Gastrocnemius medialis (tissue), 4 donors: ENCODE results near the gene LMLN. TPM values are rescaled to one million over a fixed set of nuclear protein-coding genes. Genes with fewer than 3 reads are reported as not detected.

Source experiments
- ATAC-seq, 2 donors: fragments of 150-250 bp; one replicate each; pipeline ENCODE4 v1.9.1; 2016
- DNase-seq, 2 donors: peaks; one replicate each; pipeline ENCODE4 v3.0.0-alpha.2; 2019
- H3K27ac ChIP-seq, 4 donors: fragments of 200-600 bp; sonication (generic); 1 replicate in 1 of 4; 2 replicates in 3 of 4; pipeline ENCODE4 v1.5.1; 2016 to 2018; ENCODE audit warnings: mild to moderate bottlenecking in 2 of 4, moderate library complexity in 1 of 4
- H3K27me3 ChIP-seq, 3 donors: fragments of 200-600 bp; sonication (generic) in 2 of 3; 1 replicate in 1 of 3; 2 replicates in 2 of 3; pipeline versions ENCODE4 v1.5.1 to v1.6.0; 2016 to 2019; ENCODE audit warnings: mild to moderate bottlenecking in 1 of 3, moderate library complexity in 1 of 3
- H3K36me3 ChIP-seq, 2 donors: fragments of 200-600 bp; sonication (generic) in 1 of 2; one replicate each; pipeline ENCODE4 v1.5.1; 2017 to 2018
- H3K4me1 ChIP-seq, 2 donors: fragments of 200-600 bp; sonication (generic) in 1 of 2; one replicate each; pipeline ENCODE4 v1.5.1; 2016 to 2017; ENCODE audit warnings: mild to moderate bottlenecking in 2 of 2
- H3K4me3 ChIP-seq, 4 donors: fragments of 200-600 bp; sonication (generic) in 3 of 4; 1 replicate in 1 of 4; 2 replicates in 3 of 4; pipeline ENCODE4 v1.5.1; 2016 to 2019; ENCODE audit warnings: mild to moderate bottlenecking in 2 of 4
- H3K9me3 ChIP-seq, 3 donors: fragments of 200-600 bp; sonication (generic) in 2 of 3; 1 replicate in 1 of 3; 2 replicates in 2 of 3; pipeline ENCODE4 v1.5.1; 2016 to 2019
- POLR2A ChIP-seq, 2 donors: fragments of 450-650 bp; IDR thresholded peaks; one replicate each; pipeline ENCODE4 v1.6.1; 2017; ENCODE audit warnings: antibody characterized with exemption in 2 of 2, mild to moderate bottlenecking in 2 of 2, moderate library complexity in 2 of 2
- in situ Hi-C, 4 donors: fragments of 200-750 bp; cut with MboI; loops; one replicate each; pipeline versions ENCODE4 v1.15.0 to v1.8.0; 2017; ENCODE audit warnings: low sequenced_read_pairs in 4 of 4
- intact Hi-C: fragments of 100-400 bp; cut with DNase I; formaldehyde crosslinking; loops from one replicate; pipeline ENCODE4 v1.15.1; 2023; ENCODE audit warnings: low total_unique reads
- total RNA-seq, 4 donors: library from RNA; depleted of rRNA; stranded (reverse); fragments of >200 nt; gene quantifications; one replicate each; pipeline versions ENCODE4 v1.1.0 to v1.2.3, GENCODE V29; 2016
- TF ChIP-seq, protein P1 (sequence below), 5 experiments: fragments of 450-650 bp in 3 of 5; fragments of 200-600 bp in 2 of 5; sonication (generic) in 2 of 5; IDR thresholded peaks in 4 of 5; conservative IDR thresholded peaks in 1 of 5; 1 replicate in 4 of 5; 2 replicates in 1 of 5; pipeline ENCODE4 v1.5.1; 2016 to 2019; ENCODE audit warnings: antibody characterized with exemption in 5 of 5, mild to moderate bottlenecking in 3 of 5, moderate library complexity in 3 of 5

The LMLN gene
- total RNA-seq, 4 donors from 2014 or later = 2.7 to 8.8 (median 4.6) TPM

DNA sequence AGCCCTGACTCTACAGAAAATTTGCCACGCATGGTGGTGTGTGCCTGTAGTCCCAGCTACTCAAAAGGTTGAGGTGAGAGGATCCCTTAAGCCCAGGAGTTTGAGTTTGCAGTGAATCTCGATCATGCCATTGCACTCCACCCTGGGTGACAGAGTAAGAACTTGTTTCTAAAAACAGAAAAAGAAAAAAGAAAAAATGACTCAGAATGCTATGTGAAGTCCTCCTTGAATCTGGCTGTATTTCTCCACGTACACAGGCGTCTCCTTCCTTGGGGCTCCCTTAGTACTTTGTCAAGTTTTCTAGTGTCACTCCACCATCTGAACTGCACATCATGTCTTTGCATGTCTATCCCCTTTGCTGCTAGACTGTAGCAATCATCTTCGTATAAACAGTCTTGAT is 104.4 kb downstream of the LMLN start:
- peaks cover 0 to 5% (median 0%) of the 10 kb centered on the region in 3 donors for H3K27me3 ChIP-seq
- H3K4me3 ChIP-seq = no peak overlapping the region
- DNase-seq (no peak), ATAC-seq (no peak)
- no peaks in the 10 kb centered on the region for H3K4me1 ChIP-seq
- intact Hi-C loops = no loop called here
- no peaks in the 10 kb centered on the region for H3K36me3 ChIP-seq
- TF ChIP-seq, protein P1, sequence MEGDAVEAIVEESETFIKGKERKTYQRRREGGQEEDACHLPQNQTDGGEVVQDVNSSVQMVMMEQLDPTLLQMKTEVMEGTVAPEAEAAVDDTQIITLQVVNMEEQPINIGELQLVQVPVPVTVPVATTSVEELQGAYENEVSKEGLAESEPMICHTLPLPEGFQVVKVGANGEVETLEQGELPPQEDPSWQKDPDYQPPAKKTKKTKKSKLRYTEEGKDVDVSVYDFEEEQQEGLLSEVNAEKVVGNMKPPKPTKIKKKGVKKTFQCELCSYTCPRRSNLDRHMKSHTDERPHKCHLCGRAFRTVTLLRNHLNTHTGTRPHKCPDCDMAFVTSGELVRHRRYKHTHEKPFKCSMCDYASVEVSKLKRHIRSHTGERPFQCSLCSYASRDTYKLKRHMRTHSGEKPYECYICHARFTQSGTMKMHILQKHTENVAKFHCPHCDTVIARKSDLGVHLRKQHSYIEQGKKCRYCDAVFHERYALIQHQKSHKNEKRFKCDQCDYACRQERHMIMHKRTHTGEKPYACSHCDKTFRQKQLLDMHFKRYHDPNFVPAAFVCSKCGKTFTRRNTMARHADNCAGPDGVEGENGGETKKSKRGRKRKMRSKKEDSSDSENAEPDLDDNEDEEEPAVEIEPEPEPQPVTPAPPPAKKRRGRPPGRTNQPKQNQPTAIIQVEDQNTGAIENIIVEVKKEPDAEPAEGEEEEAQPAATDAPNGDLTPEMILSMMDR (IDR thresholded peaks at IDR 0.05 in 4 of 5, conservative IDR thresholded peaks at IDR 0.05 in 1 of 5) = no peak
- TF ChIP-seq POLR2A (IDR thresholded peaks at IDR 0.05) = no peak
- H3K27ac ChIP-seq = no peak overlapping the region
- in situ Hi-C loops = no loop called here
- no peaks in the 10 kb centered on the region for H3K9me3 ChIP-seq

DNA sequence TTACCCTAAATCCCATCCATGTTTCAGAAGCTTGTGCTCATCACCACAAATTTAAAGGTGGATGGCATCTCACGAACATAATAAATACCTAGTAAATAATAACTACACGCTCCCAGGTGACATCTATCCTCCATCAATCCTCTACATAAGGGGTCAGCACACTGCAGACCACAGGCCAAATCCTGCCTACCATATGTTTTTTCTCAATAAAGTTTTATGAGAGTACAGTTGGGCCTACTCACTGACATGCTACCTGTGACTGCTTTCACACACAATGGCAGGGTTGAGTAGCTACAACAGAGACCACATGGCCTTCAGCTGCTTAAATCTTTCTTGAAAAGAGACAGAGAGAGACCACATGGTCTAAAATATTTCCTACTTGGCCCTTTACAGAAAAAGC is 105.9 kb downstream of the LMLN start:
- in situ Hi-C loops = no loop called here

DNA sequence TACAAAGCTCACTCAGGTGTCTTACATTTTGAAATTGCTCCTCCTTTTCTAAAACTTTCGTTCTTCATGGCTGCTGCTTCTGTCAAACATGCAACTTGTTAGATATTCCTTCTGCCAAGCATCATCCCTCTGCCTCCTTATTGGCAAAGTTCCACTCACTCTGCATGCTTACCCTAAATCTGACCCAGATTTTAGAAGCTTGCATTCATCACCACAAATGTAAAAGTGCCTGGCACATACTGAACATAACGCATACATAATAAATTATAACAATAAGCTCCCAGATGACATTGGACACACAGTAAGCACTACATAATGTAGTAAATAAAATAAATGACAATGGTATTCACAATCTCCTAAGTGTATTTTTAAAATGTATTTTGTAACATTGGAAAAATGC is 107.4 kb downstream of the LMLN start:
- intact Hi-C loops (no loop called here), in situ Hi-C loops (no loop called here)
- no peak for ATAC-seq
- no peak for TF ChIP-seq POLR2A (IDR thresholded peaks at IDR 0.05)
- TF ChIP-seq, protein P1 (IDR thresholded peaks at IDR 0.05 in 4 of 5, conservative IDR thresholded peaks at IDR 0.05 in 1 of 5) = no peak
- no peaks in the 10 kb centered on the region for H3K36me3 ChIP-seq
- H3K27me3 ChIP-seq = peaks cover 6 to 9% (median 7%) of the 10 kb centered on the region in 3 donors
- H3K9me3 ChIP-seq = no peaks in the 10 kb centered on the region
- DNase-seq = no peak
- no peak overlapping the region for H3K27ac ChIP-seq
- H3K4me1 ChIP-seq = no peaks in the 10 kb centered on the region
- no peak overlapping the region for H3K4me3 ChIP-seq

More for the DNA sequence above, 105.9 kb downstream of the LMLN start:
- ATAC-seq (no peak), DNase-seq (no peak)
- no peaks in the 10 kb centered on the region for H3K9me3 ChIP-seq
- intact Hi-C loops = no loop called here
- TF ChIP-seq POLR2A (IDR thresholded peaks at IDR 0.05) = no peak
- TF ChIP-seq, protein P1 (IDR thresholded peaks at IDR 0.05 in 4 of 5, conservative IDR thresholded peaks at IDR 0.05 in 1 of 5) = no peak
- no peak overlapping the region for H3K27ac ChIP-seq
- no peak overlapping the region for H3K4me3 ChIP-seq
- no peaks in the 10 kb centered on the region for H3K36me3 ChIP-seq
- no peaks in the 10 kb centered on the region for H3K4me1 ChIP-seq
- H3K27me3 ChIP-seq = peaks cover 0 to 2% (median 1%) of the 10 kb centered on the region in 3 donors

DNA sequence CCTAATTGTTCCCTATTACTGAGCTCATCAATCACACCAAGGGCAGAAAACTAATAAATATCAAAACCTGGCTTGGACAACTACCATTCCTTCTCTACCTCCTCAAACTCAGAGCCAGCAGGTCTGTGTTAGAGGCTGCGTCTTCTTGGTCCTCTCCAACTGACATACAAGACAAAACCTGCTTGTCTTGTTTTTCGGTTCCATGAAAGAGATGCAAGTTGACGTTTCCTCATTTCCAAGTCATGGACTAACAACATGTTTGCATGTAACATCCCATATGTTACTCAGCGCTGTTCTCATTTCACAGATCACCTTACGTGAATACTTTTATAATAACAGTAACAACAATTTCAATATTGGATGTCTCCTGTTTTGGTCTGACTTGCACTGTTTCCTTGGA is 110.9 kb downstream of the LMLN start:
- no peak for DNase-seq
- Histone ChIP-seq H3K36me3 (no peaks in the 10 kb centered on the region), H3K4me3 (no peak overlapping the region), H3K9me3 (no peaks in the 10 kb centered on the region), H3K27me3 (peaks cover 11 to 38% (median 12%) of the 10 kb centered on the region in 3 donors), H3K27ac (no peak overlapping the region), H3K4me1 (no peaks in the 10 kb centered on the region)
- TF ChIP-seq, protein P1 (IDR thresholded peaks at IDR 0.05 in 4 of 5, conservative IDR thresholded peaks at IDR 0.05 in 1 of 5) = no peak
- no peak for TF ChIP-seq POLR2A (IDR thresholded peaks at IDR 0.05)
- ATAC-seq = no peak
- intact Hi-C loops = no loop called here
- in situ Hi-C loops = no loop called here
